Thoracic aorta (tissue), 2 donors: ENCODE results near the gene LAMP5. TPM values are rescaled to one million over a fixed set of nuclear protein-coding genes. Genes with fewer than 3 reads are reported as not detected.

Source experiments
- ATAC-seq: fragments of 150-250 bp; one replicate; pipeline ENCODE4 v1.8.0; 2017; ENCODE audit warnings: low read depth; ENCODE audit not compliant: insufficient number of reproducible peaks, low FRiP score
- DNase-seq: peaks from one replicate; pipeline ENCODE4 v3.0.0-alpha.2; 2020; ENCODE audit warnings: low spot score
- H3K27ac ChIP-seq, 2 donors: fragments of 200-600 bp; sonication (generic); 1 replicate in 1 of 2; 2 replicates in 1 of 2; pipeline ENCODE4 v1.5.1; 2016; ENCODE audit warnings: mild to moderate bottlenecking in 2 of 2, moderate library complexity in 2 of 2
- H3K27me3 ChIP-seq: fragments of 200-600 bp; sonication (generic); replicated peaks from 2 replicates; pipeline ENCODE4 v1.6.0; 2016; ENCODE audit warnings: mild to moderate bottlenecking; ENCODE audit not compliant: insufficient read depth
- H3K36me3 ChIP-seq: fragments of 200-600 bp; sonication (generic); one replicate; pipeline ENCODE4 v1.5.1; 2016
- H3K4me1 ChIP-seq, 2 donors: fragments of 200-600 bp; sonication (generic); 1 replicate in 1 of 2; 2 replicates in 1 of 2; pipeline versions ENCODE4 v1.5.1 to v1.6.0; 2016; ENCODE audit warnings: low read depth in 2 of 2, mild to moderate bottlenecking in 1 of 2; ENCODE audit not compliant: control insufficient read depth in 1 of 2
- H3K4me3 ChIP-seq: fragments of 200-600 bp; sonication (generic); 2 replicates; pipeline ENCODE4 v1.5.1; 2016; ENCODE audit warnings: mild to moderate bottlenecking
- H3K9me3 ChIP-seq: fragments of 200-600 bp; sonication (generic); 2 replicates; pipeline ENCODE4 v1.5.1; 2016
- total RNA-seq, 2 donors: library from RNA; depleted of rRNA; stranded (reverse); fragments of >200 nt; gene quantifications; one replicate each; pipeline versions ENCODE4 v1.1.0 to v1.2.3, GENCODE V29; 2016
- TF ChIP-seq, protein P1 (sequence below): fragments of 200-600 bp; sonication (generic); IDR thresholded peaks from one replicate; pipeline ENCODE4 v1.5.1; 2019; ENCODE audit warnings: antibody characterized with exemption

Gene LAMP5
- total RNA-seq, 2 donors from 2014 or later, result not detected

DNA sequence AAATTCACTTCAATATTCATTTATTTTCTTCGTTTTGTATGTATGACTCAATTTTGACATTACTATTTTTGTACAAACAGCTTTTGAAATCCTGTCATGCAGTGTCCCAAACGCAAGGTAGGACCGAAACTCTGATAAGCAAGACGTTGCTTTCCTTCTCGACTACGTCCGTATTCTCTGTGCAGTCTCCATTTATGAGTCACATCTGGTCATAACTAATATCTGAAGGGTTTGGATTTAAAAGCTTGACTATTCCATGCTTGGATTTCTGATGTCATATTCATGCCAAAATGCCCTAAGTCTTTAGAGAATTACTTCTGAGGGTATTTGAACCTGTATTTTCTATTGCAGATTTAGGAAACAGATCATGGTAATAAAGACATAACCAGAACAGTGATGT lies 37.8 kb upstream of the LAMP5 start:
- no peaks in the 10 kb centered on the region for H3K9me3 ChIP-seq
- H3K4me1 ChIP-seq, result no peaks in the 10 kb centered on the region
- DNase-seq (no peak), ATAC-seq (no peak)
- no peaks in the 10 kb centered on the region for H3K36me3 ChIP-seq
- no peaks in the 10 kb centered on the region for H3K27me3 ChIP-seq
- H3K4me3 ChIP-seq, result no peak overlapping the region
- TF ChIP-seq, protein P1, sequence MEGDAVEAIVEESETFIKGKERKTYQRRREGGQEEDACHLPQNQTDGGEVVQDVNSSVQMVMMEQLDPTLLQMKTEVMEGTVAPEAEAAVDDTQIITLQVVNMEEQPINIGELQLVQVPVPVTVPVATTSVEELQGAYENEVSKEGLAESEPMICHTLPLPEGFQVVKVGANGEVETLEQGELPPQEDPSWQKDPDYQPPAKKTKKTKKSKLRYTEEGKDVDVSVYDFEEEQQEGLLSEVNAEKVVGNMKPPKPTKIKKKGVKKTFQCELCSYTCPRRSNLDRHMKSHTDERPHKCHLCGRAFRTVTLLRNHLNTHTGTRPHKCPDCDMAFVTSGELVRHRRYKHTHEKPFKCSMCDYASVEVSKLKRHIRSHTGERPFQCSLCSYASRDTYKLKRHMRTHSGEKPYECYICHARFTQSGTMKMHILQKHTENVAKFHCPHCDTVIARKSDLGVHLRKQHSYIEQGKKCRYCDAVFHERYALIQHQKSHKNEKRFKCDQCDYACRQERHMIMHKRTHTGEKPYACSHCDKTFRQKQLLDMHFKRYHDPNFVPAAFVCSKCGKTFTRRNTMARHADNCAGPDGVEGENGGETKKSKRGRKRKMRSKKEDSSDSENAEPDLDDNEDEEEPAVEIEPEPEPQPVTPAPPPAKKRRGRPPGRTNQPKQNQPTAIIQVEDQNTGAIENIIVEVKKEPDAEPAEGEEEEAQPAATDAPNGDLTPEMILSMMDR, result no peak
- H3K27ac ChIP-seq, result no peak overlapping the region

DNA sequence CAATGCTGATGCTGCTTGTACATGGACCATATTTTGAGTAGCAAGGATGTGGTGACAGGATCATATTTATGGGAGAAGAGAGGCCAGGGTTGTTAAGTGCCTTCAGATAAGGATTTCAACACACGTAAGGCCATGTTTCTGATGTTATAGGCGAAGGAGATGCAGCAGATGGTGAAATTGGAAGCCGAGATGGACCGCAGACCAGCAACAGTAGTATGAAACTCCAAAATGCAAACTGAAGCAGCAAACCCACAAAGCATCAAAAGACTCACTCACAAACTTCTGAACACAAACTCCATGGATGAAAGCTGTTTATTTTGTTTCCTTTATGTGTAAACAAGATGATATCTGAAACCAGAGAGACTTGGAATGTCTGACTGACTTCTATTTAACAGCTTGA lies 35.6 kb upstream of the LAMP5 start:
- Histone ChIP-seq H3K27ac (no peak overlapping the region), H3K27me3 (no peaks in the 10 kb centered on the region), H3K36me3 (no peaks in the 10 kb centered on the region), H3K4me1 (no peaks in the 10 kb centered on the region), H3K9me3 (no peaks in the 10 kb centered on the region), H3K4me3 (no peak overlapping the region)
- ATAC-seq, result no peak
- TF ChIP-seq, protein P1, result no peak
- DNase-seq, result no peak

DNA sequence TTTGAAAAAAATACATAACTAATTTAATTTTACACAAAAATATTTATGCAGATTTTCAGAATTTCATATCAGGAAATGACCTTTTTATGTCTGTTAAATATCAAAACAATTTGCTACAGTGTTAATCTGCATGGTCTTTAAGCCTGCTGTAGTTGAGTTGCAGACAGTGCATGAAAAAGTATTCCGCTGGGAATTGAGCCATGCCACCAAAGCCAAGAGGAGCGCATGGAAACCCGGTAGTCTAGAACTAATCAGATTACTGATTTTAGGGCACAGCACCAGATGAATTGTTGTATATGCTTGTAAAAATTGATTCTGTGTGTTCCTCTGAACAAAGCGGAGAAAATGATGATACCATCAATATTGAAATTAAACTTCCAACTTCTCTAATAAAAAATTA lies 34.3 kb upstream of the LAMP5 start:
- DNase-seq (no peak), ATAC-seq (no peak)
- Histone ChIP-seq H3K36me3 (no peaks in the 10 kb centered on the region), H3K27me3 (no peaks in the 10 kb centered on the region), H3K4me1 (no peaks in the 10 kb centered on the region), H3K4me3 (no peak overlapping the region), H3K9me3 (no peaks in the 10 kb centered on the region), H3K27ac (no peak overlapping the region)
- TF ChIP-seq, protein P1, result no peak

DNA sequence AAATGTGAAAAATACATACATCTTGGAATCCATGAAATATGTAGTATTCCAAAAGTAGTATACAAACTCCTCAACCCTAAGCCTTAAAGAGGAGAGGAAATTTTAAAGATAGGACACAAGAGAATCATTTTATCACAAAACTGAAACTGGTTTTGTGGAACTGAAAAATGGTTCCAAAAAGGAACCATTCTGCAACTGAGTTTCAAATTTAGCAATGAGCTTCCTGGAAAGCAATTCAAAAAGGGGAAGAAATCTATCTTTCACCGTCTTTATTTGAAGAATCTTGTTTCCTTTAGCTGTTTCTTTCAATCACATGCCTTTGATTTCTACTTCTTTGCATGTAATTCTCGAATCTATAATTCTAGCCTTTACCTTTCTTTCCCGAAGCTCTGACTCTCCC lies 32.2 kb upstream of the LAMP5 start:
- TF ChIP-seq, protein P1, result no peak
- no peak for ATAC-seq
- Histone ChIP-seq H3K4me3 (no peak overlapping the region), H3K4me1 (no peaks in the 10 kb centered on the region), H3K36me3 (no peaks in the 10 kb centered on the region), H3K27ac (no peak overlapping the region), H3K27me3 (no peaks in the 10 kb centered on the region), H3K9me3 (no peaks in the 10 kb centered on the region)
- DNase-seq, result no peak

DNA sequence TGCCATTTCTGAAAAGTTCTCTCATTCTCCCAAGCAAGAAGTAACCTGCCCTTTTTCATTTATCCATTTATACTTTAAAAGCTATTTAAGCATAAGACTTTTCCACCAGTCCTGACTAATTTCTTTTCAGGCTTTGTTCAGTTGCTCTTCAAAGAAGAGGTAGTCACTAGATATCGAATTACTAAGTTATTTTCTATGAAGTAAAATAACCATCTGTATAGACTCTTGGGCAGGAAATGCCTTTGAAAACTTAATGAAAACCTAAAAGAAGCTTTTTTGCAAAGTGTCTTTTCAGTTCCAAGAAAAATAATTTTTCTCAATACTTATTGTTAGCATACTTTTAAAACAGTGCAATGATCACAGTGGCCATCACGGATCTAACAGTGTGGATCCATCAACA lies 31.3 kb upstream of the LAMP5 start:
- TF ChIP-seq, protein P1, result no peak
- Histone ChIP-seq H3K27me3 (no peaks in the 10 kb centered on the region), H3K4me3 (no peak overlapping the region), H3K36me3 (no peaks in the 10 kb centered on the region), H3K27ac (no peak overlapping the region), H3K4me1 (no peaks in the 10 kb centered on the region), H3K9me3 (no peaks in the 10 kb centered on the region)
- ATAC-seq (no peak), DNase-seq (no peak)
